Activated CD8-positive, alpha-beta T cell treated with anti-CD3 and anti-CD28 coated beads for 36 hours (primary cell): ENCODE measurements around the gene HIPK3. TPM values are rescaled to one million over a fixed set of nuclear protein-coding genes. Genes with fewer than 3 reads are reported as not detected.

ENCODE experiments used
- ATAC-seq: fragments of 200-7000 bp; cut with Tn5 transposase; one replicate; pipeline ENCODE4 v1.10.0; 2021; ENCODE audit warnings: mild to moderate bottlenecking, moderate library complexity
- CTCF ChIA-PET: fragments of 350-600 bp; sonication (Branson Sonifier 250); formaldehyde crosslinking; loops from one replicate; lab custom pipeline; 2021; ENCODE audit warnings: antibody characterized with exemption; lab: Charles Lee
- POLR2A ChIA-PET: fragments of 350-600 bp; sonication (Branson Sonifier 250); formaldehyde crosslinking; loops from one replicate; lab custom pipeline; 2021; ENCODE audit warnings: antibody characterized with exemption; lab: Charles Lee
- DNase-seq: peaks from one replicate; pipeline ENCODE4 v3.0.0-alpha.2; 2020
- H3K27ac Mint-ChIP-seq: one replicate; pipeline ENCODE4 v1.8.0; 2021; ENCODE audit warnings: mild to moderate bottlenecking, mixed read lengths
- H3K27me3 Mint-ChIP-seq: one replicate; pipeline ENCODE4 v1.8.0; 2021; ENCODE audit warnings: mixed read lengths
- H3K36me3 Mint-ChIP-seq: one replicate; pipeline ENCODE4 v1.8.0; 2021; ENCODE audit warnings: low read depth, mixed read lengths
- H3K4me1 Mint-ChIP-seq: one replicate; pipeline ENCODE4 v1.8.0; 2021; ENCODE audit warnings: low read depth, mixed read lengths
- H3K4me3 Mint-ChIP-seq: one replicate; pipeline ENCODE4 v1.8.0; 2021; ENCODE audit warnings: mild to moderate bottlenecking, moderate library complexity, mixed read lengths
- H3K9me3 Mint-ChIP-seq: one replicate; pipeline ENCODE4 v1.8.0; 2021; ENCODE audit warnings: mixed read lengths
- intact Hi-C: fragments of 100-400 bp; cut with micrococcal nuclease; formaldehyde crosslinking; loops from one replicate; pipeline ENCODE4 v1.10.0; 2022
- total RNA-seq, 2 experiments: library from RNA; stranded (reverse); gene quantifications; one replicate each; pipeline ENCODE4 v1.2.3, GENCODE V29; 2021
- TF ChIP-seq, protein P1 (sequence below): fragments of 200-600 bp; IDR thresholded peaks from one replicate; pipeline ENCODE4 v1.8.0; 2022; ENCODE audit warnings: antibody characterized with exemption, mild to moderate bottlenecking

Gene HIPK3
- total RNA-seq, 2 experiments from 2014 or later, result 27.3 to 28.2 TPM

DNA sequence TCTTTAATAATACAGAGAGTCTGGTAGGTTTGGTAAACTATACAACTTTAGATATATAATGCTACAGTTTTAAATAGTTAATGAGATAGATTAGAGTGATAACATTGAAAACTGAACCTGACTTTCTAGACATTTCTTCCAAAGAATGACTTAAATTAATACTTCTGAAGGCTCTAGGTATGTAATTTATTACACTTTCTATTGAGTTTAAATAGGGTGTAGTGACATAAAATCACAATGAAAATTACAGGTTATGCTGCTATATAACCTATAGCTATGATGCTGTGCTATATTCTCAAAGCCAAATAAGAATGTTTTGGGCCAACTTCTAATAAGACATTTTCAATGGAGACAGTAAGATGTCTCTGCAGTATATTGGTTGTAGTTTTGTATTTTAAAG is 7.7 kb downstream of the HIPK3 start:
- POLR2A ChIA-PET, result interaction anchor here (0.6 kb wide), 1 partner anchor 31 kb away, joined by 3 read pairs; no protein-coding TSS in a partner anchor
- no peaks in the 10 kb centered on the region for H3K9me3 Mint-ChIP-seq
- H3K27me3 Mint-ChIP-seq, result no peaks in the 10 kb centered on the region
- no peak overlapping the region for H3K27ac Mint-ChIP-seq
- H3K4me3 Mint-ChIP-seq, result no peak overlapping the region
- H3K36me3 Mint-ChIP-seq, result peaks cover 5% of the 10 kb centered on the region
- intact Hi-C loops, result no loop called here
- TF ChIP-seq, protein P1, sequence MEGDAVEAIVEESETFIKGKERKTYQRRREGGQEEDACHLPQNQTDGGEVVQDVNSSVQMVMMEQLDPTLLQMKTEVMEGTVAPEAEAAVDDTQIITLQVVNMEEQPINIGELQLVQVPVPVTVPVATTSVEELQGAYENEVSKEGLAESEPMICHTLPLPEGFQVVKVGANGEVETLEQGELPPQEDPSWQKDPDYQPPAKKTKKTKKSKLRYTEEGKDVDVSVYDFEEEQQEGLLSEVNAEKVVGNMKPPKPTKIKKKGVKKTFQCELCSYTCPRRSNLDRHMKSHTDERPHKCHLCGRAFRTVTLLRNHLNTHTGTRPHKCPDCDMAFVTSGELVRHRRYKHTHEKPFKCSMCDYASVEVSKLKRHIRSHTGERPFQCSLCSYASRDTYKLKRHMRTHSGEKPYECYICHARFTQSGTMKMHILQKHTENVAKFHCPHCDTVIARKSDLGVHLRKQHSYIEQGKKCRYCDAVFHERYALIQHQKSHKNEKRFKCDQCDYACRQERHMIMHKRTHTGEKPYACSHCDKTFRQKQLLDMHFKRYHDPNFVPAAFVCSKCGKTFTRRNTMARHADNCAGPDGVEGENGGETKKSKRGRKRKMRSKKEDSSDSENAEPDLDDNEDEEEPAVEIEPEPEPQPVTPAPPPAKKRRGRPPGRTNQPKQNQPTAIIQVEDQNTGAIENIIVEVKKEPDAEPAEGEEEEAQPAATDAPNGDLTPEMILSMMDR, result no peak
- CTCF ChIA-PET, result interaction anchor here (1.8 kb wide), 1 partner anchor 53 kb away, joined by 4 read pairs; no protein-coding TSS in a partner anchor
- H3K4me1 Mint-ChIP-seq, result peaks cover 53% of the 10 kb centered on the region
- ATAC-seq, result no peak
- DNase-seq, result no peak

DNA sequence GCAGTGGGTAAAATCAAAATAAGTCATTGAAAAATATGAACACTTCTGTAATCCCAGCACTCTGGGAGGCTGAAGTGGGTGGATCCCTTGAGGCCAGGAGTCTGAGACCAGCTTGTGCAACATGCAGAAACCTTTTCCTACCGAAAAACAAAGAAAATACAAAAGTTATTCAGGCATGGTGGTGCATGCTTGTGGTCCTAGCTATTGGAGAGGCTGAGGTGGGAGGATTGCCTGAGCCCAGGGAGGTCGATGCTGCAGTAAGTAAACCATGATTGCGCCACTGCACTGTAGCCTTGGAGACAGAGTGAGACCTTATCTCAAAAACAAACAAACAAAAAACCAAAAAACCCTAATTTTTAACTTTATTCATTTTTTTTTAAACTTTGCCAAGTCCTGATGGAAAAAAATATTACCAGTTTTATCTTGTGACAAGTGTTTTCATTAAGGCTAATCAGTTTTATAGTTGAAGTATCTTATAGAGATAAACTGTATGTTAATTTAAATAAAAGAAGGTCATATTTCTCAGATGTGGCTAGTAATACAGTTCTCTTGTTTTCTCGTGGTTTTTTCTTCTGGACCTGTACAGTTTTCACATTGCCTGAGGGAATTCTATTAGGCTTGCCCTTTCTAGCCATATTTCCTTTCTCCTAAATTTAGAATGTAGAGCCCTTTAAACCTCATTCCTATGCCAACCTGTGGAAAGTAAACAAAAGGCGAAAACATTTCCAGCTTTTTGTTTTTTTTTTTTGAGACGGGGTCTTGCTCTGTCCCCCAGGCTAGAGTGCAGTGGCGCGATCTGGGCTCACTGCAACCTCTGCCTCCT is 9.4 kb downstream of the HIPK3 start:
- H3K27me3 Mint-ChIP-seq, result no peaks in the 10 kb centered on the region
- no peak overlapping the region for H3K4me3 Mint-ChIP-seq

DNA sequence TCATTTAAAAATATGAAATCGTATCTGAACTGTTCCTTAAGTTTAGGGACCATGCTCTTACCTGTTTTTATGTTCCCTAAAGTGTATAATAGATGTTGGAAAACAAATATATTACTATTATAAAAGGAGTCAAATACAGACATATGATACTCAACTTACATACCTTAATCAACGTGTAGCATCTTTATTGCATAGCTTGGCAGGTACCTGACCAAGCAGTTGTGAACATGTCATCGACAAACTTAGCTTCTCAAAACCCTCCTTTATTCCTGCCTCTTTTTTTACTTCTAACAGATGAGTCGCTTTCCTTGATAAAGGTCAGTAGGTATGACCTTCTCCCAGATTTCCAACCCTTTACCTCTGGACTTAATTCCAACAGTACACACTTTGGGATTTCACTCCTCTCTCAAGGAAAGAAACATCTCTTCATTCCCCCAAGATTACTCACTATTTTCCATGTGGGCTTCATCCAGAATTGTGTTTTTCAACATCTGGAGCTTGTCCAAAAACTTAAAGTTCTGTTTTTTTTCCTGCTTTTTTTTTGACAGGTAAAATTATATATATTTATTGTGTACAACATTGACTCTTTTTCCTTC is 11.9 kb downstream of the HIPK3 start:
- DNase-seq (no peak), ATAC-seq (no peak)
- ChIA-PET POLR2A (no interaction called here), CTCF (interaction anchor here (1.8 kb wide), 1 partner anchor 102 kb away, joined by 3 read pairs; no protein-coding TSS in a partner anchor)
- no peak overlapping the region for H3K27ac Mint-ChIP-seq
- no peaks in the 10 kb centered on the region for H3K27me3 Mint-ChIP-seq
- H3K4me3 Mint-ChIP-seq, result no peak overlapping the region
- no peaks in the 10 kb centered on the region for H3K9me3 Mint-ChIP-seq
- H3K4me1 Mint-ChIP-seq, result peaks cover 34% of the 10 kb centered on the region
- no peaks in the 10 kb centered on the region for H3K36me3 Mint-ChIP-seq
- intact Hi-C loops, result no loop called here
- TF ChIP-seq, protein P1, result no peak

More for the DNA sequence above, 9.4 kb downstream of the HIPK3 start:
- Mint-ChIP-seq H3K9me3 (no peaks in the 10 kb centered on the region), H3K36me3 (no peaks in the 10 kb centered on the region), H3K27ac (no peak overlapping the region), H3K4me1 (peaks cover 41% of the 10 kb centered on the region)
- DNase-seq (no peak), ATAC-seq (no peak)
- TF ChIP-seq, protein P1, result no peak
- intact Hi-C loops, result no loop called here
- ChIA-PET POLR2A (no interaction called here), CTCF (interaction anchor here (1.3 to 1.8 kb wide), 2 partner anchors 8 to 52 kb away, joined by 4 read pairs; no protein-coding TSS in a partner anchor)

DNA sequence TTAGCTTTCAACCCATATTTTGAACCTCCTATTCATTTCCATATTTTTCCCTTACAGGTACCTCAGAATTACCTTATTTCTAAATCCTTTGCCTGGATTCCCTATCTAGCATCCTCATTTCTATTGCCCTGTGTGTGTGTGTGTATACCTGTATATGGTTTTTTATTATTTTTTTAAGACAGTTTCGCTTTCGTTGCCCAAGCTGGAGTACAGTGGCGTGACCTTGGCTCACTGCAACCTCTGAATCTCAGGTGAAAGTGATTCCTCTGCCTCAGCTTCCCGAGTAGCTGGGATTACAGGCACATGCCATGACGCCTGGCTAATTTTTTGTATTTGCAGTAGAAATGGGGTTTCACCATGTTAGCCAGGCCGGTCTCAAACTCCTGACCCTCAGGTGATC is 12.6 kb downstream of the HIPK3 start:
- POLR2A ChIA-PET, result interaction anchor here (0.5 kb wide), 1 partner anchor 430 kb away, joined by 3 read pairs; the partner anchor contains the start of gene C11orf91
- intact Hi-C loops, result no loop called here
- no peaks in the 10 kb centered on the region for H3K9me3 Mint-ChIP-seq
- H3K4me1 Mint-ChIP-seq, result peaks cover 35% of the 10 kb centered on the region
- H3K36me3 Mint-ChIP-seq, result no peaks in the 10 kb centered on the region
- ATAC-seq, result no peak
- TF ChIP-seq, protein P1, result no peak
- CTCF ChIA-PET, result interaction anchor here (1.8 kb wide), 1 partner anchor 103 kb away, joined by 3 read pairs; no protein-coding TSS in a partner anchor
- H3K27me3 Mint-ChIP-seq, result no peaks in the 10 kb centered on the region
- H3K27ac Mint-ChIP-seq, result no peak overlapping the region
- H3K4me3 Mint-ChIP-seq, result no peak overlapping the region
- DNase-seq, result no peak
